ENCODE results near the gene CACNA2D3.

CACNA2D3 gene

DNA sequence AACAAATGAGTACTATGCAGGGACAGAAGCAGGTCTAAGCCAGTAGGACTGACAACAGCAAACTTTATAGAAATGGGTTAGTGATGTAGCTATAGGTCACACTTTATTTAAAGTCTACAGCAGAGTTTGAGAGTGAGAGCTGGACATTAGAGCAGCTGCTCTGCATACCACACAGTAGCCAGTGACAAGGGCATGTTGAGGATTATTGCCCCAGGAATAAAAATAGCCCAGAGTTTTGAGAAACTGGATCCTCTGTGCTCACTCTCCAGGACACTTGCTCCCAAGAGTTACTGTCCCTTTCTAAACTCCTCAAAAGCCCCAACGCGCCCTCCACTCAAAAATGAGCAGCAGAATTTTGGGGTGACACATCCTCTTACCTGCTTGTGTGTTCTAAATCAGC lies 784.4 kb downstream of the CACNA2D3 start:
- no peak for DNase-seq

- no peak for DNase-seq
Observed at GRCh38 chr3:54909191-54909590, 786.8 kb downstream of the CACNA2D3 start.

DNA sequence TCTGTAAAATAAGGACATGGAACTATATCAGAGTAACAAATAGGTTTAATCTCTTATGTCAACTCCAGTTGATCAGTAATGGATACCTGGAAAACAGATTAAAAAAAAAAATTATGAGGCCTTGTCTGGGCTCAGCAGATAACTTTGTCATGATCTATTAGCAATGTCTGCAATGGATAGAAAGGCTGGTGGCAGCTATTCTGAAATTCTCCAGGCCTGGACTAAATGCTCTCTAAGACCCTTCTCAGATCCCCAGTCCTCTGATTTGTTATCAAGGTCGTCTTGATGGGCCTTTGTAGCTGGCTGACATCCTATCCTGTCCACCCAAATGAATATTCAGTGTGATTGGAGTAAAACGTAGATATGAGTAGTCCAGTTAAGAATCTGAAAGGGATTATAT lies 791.8 kb downstream of the CACNA2D3 start:
- DNase-seq: no peak

DNA sequence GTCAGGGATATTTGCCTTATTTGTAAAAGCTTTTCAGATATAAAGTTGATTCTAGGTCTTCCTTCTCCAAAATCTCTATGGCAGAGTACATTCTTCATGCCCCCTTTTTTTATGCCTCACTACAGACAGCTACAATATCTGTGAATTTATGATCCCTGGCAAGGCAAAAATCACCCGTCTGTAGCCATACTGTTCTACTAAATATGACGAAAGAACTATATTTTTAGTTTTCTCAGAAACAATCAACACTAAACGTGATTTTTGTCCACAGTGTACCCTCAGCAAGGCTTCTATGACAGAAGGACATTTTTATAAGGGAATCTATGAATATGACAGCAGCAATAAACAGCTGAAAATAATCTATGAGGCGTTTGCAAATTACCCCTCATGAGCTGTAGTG lies 792.8 kb downstream of the CACNA2D3 start:
- DNase-seq: no peak

DNA sequence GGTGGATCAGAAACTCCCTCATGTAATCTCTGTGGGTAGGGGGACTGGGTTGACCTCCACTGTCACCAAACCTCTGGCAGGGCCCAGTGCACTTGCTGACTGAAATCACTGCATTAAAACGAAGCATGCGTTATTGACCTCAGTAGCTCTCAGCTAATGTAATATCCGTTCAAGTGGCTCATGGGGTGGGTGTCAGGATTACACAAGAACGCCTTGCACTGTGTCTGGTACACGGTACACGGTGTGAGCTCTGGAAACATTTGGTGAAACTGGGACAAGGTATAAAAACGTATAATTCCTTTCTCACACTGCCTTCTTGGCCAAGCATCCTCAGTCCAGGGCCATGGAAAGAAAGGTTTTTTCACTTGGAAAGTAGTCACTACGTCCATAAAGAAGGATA lies 793.6 kb downstream of the CACNA2D3 start:
- DNase-seq: no peak

GRCh38 chr3:54916732-54917131 lies 794.4 kb downstream of the CACNA2D3 start:
- no peak for DNase-seq

- DNase-seq: no peak
Observed at GRCh38 chr3:54917174-54917573, 794.8 kb downstream of the CACNA2D3 start.

DNA sequence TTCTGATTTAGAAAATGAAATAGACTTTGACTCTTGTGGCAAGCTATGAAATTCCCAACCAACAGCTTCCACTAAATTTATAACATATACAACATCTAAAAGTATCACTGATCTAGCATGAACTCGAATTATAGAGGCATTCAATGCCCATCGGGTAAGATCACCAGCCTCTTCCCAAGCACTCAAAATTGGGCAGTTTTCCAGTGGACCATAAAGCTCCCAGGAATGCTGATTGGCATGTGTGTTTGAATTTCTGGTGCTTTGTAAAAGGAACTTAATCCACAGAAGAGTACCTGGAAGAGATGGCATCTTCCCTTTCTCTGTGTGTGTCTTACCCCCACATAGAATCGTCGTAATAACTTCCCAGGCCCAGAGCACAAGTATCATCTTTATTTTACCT lies 795.5 kb downstream of the CACNA2D3 start:
- no peak for DNase-seq

DNA sequence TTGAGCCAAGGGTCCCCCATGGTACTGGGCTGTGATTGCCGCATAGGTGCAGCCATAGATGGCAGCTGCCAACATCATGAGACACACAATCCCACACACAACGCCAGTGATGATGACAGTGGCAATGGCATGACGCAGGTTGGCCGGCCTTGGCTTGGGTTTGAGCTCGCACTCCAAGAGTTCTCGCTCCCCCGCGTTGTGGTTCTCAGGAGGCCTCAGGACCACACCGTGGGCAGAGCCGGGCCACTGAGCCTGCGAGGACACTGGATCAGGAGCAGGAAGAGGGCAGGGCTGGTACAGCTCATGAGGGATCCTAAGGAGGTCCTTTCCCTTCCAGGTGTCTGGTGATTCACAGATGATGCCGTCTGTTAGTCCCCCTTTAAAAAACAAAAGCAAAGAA lies 796.2 kb downstream of the CACNA2D3 start:
- no peak for DNase-seq

GRCh38 chr3:54928046-54928770 lies 805.9 kb downstream of the CACNA2D3 start, which contains the start of gene LRTM1:
Gene LRTM1 (minus strand): TSS chr3:54928059. CDS start chr3:54927911, 148 bp downstream.
- no peak for DNase-seq

DNA sequence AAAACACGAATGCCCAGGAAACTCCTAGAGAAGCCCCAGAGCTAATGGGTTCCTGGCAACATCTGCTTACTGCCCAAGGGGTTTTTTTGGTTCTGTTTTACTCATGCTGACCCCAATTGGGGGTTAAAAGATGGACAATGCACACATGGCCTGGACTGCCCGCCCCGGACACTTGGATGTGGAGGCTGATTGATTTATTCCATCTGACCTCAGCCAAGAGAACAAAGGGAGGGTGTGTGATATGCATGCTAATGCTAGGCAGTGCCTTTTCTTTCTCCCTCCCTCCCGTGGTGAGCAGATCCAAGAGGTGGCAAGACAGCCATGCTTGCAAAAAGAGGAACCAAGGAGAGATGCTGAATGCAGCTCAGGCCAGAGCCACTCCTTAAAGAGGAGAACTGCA lies 808.8 kb downstream of the CACNA2D3 start:
- no peak for DNase-seq

DNA sequence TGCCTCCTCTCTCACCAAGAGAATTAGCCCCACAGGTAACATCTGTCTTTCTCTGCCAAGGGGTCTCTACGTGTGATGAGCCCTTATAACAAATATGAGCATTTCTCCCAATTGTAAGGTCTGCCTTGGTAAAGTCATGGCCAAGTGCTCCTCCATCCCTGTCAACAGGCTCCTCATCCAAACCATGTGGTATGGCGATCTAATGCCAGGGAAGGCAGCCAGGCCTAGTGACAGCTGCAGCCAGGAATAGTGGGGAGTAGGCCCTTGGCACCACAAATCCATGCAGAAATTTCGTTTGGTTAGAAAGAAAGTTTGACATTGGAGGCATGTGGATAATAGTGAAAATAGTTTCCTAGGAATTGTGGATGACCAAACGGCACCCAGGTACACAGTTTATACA lies 810.3 kb downstream of the CACNA2D3 start:
- DNase-seq: no peak

DNA sequence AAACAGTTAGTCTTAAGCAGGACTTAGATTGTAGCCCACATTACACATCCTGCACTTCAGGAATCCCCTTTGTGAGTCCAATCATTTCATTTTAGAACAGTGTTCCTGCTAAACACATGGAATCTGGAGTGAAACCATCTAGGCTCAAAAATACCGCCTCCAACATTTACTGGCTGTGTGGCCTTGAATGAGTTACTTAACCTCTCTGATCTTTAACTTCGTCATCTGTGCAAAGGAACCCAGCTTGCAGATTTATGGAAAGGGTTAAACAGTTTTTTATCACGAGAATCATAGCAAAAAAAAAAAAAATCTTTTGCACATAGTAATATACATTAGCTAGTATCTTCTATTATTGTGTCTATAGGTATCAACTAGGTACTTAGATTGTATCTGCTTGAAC lies 813.5 kb downstream of the CACNA2D3 start:
- no peak for DNase-seq

DNA sequence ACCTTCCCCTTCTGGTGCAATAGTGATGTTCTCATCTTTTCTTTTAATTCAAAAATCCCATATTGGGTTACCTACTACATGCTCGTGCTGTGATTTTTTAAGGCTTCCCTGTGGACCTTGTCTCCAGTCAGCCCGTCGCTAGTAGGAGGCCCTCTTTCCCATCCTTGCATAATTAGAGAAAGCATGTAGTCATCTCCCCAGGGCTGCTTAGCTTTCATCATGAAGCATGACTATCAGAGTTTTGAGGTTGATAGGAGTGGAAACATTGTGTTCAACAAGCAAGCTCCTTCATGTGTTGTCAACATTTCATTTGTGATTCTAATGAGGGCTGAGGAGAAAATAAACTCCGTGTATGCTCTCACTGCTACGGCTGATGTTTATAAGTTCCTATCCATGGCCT lies 814.2 kb downstream of the CACNA2D3 start:
- no peak for DNase-seq

- no peak for DNase-seq
Observed at GRCh38 chr3:54939557-54940300, 817.4 kb downstream of the CACNA2D3 start.

DNA sequence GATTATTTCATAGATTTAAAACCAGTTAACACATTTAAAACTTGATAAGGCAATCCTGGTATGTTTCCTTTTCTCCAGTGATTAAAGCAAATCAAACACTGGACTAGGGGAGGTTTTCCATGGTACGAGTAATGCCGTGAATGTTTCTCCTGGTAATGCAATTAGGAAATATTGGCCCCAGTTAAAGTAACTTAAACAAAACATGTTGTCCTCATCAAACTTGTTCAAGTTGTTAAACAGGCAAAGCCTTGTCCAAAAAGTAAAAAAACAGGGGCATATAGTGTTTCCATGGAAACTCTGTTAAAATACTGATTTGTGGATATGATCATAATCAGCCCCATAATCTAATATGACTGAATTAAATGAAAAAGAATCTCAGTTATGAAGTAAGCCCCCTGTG lies 818.6 kb downstream of the CACNA2D3 start:
- DNase-seq: no peak

- DNase-seq: no peak
Observed at GRCh38 chr3:54941690-54942362, 819.5 kb downstream of the CACNA2D3 start.

GRCh38 chr3:54949491-54950044 lies 827.2 kb downstream of the CACNA2D3 start:
- no peak for DNase-seq

DNA sequence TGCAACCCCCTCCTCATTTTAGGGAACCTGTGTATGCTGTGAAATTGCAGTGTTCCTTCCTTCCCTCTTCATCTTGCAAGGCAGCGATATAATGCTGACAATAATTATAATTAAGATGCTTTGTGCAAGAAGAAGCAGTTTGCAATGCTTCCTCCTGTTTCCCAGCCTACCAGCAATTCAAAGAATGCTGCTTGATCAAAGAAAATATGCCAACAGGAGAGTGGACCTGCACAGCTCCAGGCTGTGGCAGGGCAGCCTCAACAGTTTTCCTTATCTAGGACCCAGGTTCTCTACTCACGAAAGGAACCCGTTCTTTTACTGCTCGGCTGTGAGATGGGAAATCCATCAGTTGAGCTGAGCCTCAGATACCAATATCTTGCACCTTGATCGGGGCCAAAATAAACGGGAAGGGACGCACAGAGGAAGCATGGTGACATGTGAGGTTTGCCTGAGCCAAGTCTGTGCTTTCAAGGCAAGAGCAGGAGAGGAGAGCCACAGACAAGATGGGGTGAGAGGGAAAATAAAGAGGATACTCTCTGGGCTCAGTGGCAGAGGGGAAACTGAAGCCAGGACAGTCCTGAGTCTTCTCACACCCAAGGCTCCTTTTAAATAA lies 828.1 kb downstream of the CACNA2D3 start:
- DNase-seq: no peak

- DNase-seq: no peak
Observed at GRCh38 chr3:54951405-54951804, 829.1 kb downstream of the CACNA2D3 start.

DNA sequence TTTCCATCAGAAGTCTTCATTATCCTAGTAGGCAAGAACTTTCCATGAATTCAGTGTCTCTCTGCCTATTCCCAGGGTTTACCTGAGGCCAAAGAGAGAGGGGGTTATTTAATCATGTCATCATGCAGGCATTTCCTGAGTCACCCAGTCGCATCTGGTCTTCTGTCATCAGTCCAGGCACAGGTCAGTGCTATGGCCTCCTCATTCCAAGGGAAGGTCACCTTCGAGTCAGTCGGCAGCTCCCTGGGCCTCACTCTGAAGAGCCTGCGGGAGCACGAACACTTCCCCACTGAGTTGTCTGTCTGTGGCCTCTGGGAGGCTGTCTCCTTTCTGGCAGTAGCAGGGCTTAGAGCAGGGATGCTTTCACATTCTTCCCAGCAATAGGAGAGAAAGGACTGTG lies 831.7 kb downstream of the CACNA2D3 start:
- no peak for DNase-seq

- no peak for DNase-seq
Observed at GRCh38 chr3:54954521-54954920, 832.2 kb downstream of the CACNA2D3 start.

DNA sequence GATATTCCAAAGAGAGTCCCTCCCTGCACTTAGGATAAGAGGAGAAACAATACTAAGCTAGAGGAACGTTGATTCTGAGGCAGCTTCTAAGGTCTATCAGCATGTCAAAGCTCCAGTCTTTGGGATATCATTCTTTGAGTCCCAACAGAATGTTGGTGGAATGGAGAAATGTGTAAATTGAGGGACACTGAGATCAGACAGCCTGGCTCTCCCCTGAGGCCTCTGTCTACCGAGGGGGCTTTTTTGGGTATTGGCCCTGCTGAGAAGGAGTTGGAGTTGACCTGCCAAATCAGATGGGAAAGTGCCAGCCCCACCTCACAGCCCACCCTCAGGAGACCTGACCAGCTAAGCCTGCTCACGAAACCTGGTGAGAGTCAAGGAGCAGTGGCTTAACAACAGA lies 833.1 kb downstream of the CACNA2D3 start:
- no peak for DNase-seq
